HepG2 (cell line): ENCODE measurements around the gene LILRB5.

ENCODE experiments used
- FOXA1 ChIP-seq, 2 experiments: fragments of 450-650 bp in 1 of 2; sonication (generic) in 1 of 2; formaldehyde crosslinking in 1 of 2; IDR thresholded peaks; 2 replicates each; pipeline versions ENCODE4 v1.4.0 to v1.6.1; 2016 to 2020; ENCODE audit warnings: missing genetic modification reagents in 1 of 2
- GTF2F1 ChIP-seq: fragments of 150-350 bp; IDR thresholded peaks from 2 replicates; pipeline ENCODE4 v1.6.1; 2014; ENCODE audit warnings: low read length
- HOXA7 ChIP-seq: sonication (generic); formaldehyde crosslinking; IDR thresholded peaks from 2 replicates; pipeline ENCODE4 v1.8.1; 2022; ENCODE audit warnings: mild to moderate bottlenecking, missing genetic modification reagents, moderate library complexity
- NR2C2 ChIP-seq: sonication (generic); formaldehyde crosslinking; IDR thresholded peaks from 2 replicates; pipeline ENCODE4 v1.4.0; 2020; ENCODE audit warnings: missing genetic modification reagents, mild to moderate bottlenecking, moderate library complexity, borderline replicate concordance
- PAWR ChIP-seq: sonication (generic); formaldehyde crosslinking; IDR thresholded peaks from 2 replicates; pipeline ENCODE4 v1.4.0; 2020; ENCODE audit warnings: missing genetic modification reagents, mild to moderate bottlenecking, borderline replicate concordance
- POLR2A ChIP-seq, 2 experiments: IDR thresholded peaks; 2 replicates each; pipeline ENCODE4 v1.6.1; 2011; ENCODE audit warnings: low read depth in 2 of 2, low read length in 2 of 2, mild to moderate bottlenecking in 1 of 2, moderate library complexity in 1 of 2; ENCODE audit not compliant: insufficient read depth in 1 of 2
- SKI ChIP-seq: fragments of 450-650 bp; IDR thresholded peaks from one replicate; pipeline ENCODE4 v1.6.1; 2018; ENCODE audit warnings: mild to moderate bottlenecking; ENCODE audit not compliant: partially characterized antibody
- U2AF1 ChIP-seq: fragments of 200-400 bp; formaldehyde crosslinking; optimal IDR thresholded peaks from 2 replicates; pipeline ENCODE3; 2017; ENCODE audit warnings: mild to moderate bottlenecking, low read depth, low read length
- ZNF354B ChIP-seq: sonication (generic); formaldehyde crosslinking; IDR thresholded peaks from 2 replicates; pipeline ENCODE4 v1.8.0; 2022; ENCODE audit warnings: mild to moderate bottlenecking, missing genetic modification reagents
- ZNF788 ChIP-seq: sonication (generic); formaldehyde crosslinking; IDR thresholded peaks from 2 replicates; pipeline ENCODE4 v1.5.0; 2020; ENCODE audit warnings: mild to moderate bottlenecking, missing genetic modification reagents, borderline replicate concordance
- TF ChIP-seq, protein P1 (sequence below): sonication (generic); formaldehyde crosslinking; IDR thresholded peaks from 2 replicates; pipeline ENCODE4 v1.5.0; 2020; ENCODE audit warnings: mild to moderate bottlenecking, missing genetic modification reagents, moderate library complexity

DNA sequence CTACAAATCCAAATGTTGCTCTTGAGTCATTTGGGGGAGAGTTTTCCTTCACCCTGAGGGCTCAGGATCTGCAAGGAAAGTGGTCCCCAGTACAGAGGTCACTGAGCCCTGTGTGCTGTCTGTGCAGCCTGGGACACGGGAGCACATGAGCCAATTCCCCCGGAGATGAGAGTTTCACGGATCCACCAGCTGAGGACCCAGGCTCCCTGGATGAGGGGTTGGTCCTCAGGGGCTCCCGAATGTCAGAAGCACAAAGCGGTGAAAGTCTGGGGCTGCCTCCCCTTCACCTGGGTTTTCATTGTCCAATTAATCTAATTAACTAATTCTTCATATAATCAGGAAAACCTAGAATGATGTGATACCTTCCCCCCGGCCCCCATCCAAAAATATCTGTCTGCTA is 37.5 kb upstream of the LILRB5 start:
- TF ChIP-seq POLR2A (IDR thresholded peaks at IDR 0.05; ENCODE audit: insufficient read depth in 1 of 2, low read depth in 2 of 2, low read length in 2 of 2) (no peak), HOXA7 (no peak), ZNF354B (CRISPR knock-in tag) (no peak), PAWR (CRISPR knock-in tag) (no peak), FOXA1 (IDR thresholded peaks at IDR 0.05) (no peak), FOXA1 (CRISPR knock-in tag; IDR thresholded peaks at IDR 0.05) (no peak), NR2C2 (CRISPR knock-in tag) (no peak), SKI (no peak), ZNF788 (no peak), U2AF1 (no peak), GTF2F1 (no peak)
- TF ChIP-seq, protein P1, sequence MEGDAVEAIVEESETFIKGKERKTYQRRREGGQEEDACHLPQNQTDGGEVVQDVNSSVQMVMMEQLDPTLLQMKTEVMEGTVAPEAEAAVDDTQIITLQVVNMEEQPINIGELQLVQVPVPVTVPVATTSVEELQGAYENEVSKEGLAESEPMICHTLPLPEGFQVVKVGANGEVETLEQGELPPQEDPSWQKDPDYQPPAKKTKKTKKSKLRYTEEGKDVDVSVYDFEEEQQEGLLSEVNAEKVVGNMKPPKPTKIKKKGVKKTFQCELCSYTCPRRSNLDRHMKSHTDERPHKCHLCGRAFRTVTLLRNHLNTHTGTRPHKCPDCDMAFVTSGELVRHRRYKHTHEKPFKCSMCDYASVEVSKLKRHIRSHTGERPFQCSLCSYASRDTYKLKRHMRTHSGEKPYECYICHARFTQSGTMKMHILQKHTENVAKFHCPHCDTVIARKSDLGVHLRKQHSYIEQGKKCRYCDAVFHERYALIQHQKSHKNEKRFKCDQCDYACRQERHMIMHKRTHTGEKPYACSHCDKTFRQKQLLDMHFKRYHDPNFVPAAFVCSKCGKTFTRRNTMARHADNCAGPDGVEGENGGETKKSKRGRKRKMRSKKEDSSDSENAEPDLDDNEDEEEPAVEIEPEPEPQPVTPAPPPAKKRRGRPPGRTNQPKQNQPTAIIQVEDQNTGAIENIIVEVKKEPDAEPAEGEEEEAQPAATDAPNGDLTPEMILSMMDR (CRISPR knock-in tag), result no peak
